Dedifferentiated amniotic fluid mesenchymal stem cell (primary cell): Measurements from ENCODE around the gene RUNDC3A.
A peak's percentile ranks its signal among the peaks of the same experiment; 100 is the strongest.
"Not testable (repeated sequence)": the region's sequence is repeated elsewhere in the genome, so short reads cannot be mapped to it uniquely, and the experiment has no call there.

Source experiments
- DNase-seq: peaks from one replicate; pipeline ENCODE4 v3.0.0-alpha.2; 2016; ENCODE audit errors: extremely low spot score

RUNDC3A gene

GRCh38 chr17:44318077-44318892 lies 9.9 kb downstream of the RUNDC3A start:
- DNase-seq = no peak

DNA sequence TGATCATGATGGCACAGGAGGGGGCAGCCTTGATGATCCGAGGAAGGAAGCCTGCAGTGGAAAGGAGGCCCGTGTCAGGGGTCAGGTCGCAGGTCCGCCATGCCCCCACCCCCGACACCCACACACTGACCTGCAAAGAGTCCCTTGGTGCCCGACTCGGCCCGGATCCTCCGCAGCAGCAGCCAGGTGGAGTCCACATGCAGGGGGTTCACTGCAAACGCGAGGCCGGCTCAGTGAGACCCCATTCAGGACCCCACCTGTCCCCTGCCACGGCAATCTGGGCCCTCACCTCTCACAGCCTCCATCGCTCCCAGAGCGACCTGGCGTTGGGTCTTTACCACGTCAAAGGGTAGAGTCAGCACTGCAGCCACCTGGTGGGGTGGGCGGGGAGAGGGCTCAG lies 11.7 kb downstream of the RUNDC3A start:
- DNase-seq = no peak

- no peak for DNase-seq
These were observed 13.1 kb downstream of the RUNDC3A start for GRCh38 chr17:44321246-44322120.

GRCh38 chr17:44322236-44322895 lies 14.0 kb downstream of the RUNDC3A start:
- DNase-seq = no peak

DNA sequence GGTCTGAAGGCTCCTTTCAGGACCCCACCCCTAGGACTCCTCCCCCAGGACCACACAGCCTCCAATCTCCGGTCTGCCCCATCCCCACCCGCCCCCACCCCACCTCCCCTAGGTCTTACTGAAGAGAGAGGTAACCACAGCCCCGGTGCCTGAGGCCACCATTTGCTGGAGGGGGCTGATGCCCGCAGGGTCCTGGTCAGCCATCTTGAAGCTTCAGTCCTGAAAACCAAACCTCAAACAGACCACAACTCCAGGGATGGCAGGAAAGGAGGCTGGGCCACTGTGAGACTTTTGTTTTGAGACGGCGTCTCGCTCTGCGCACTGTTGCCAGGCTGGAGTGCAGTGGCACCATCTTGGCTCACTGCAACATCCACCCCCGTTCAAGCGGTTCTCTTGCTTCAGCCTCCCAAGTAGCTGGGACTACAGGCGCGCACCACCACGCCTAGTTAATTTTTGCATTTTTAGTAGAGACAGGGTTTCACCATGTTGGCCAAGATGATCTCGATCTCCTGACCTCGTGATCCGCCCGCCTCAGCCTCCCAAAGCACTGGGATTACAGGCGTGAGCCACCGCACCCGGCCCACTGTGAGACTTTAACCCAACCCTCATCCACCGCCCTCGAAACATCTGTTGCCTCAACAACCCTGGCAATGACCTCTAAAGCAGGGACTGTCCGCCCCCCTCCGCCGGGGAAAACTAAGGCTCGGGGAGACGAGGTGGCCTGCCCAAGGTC lies 15.1 kb downstream of the RUNDC3A start:
- no peak for DNase-seq

DNA sequence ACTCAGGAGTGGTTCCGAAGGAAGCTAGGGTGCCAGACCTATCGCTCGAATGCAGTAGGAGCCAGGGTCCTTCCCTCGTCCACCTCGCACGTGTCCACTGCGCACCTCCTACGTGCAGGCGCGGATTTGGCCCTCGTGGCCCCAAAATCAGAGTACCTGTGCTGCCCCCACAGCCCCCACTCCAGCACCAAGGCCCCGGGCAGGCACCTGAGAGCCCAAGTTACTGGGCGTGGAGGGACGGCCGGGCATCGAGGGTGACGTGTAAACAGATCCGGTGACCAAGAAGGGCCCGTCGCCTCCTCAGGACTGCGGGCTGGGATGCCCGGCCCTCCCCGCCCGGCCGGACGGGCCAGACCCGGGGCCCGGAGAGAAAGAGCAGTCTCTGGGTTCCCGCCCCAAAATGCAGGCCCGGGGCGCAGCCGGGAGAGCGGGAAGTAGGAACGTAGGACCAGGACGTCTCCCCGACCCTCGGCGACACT lies 15.7 kb downstream of the RUNDC3A start:
- no peak for DNase-seq

DNA sequence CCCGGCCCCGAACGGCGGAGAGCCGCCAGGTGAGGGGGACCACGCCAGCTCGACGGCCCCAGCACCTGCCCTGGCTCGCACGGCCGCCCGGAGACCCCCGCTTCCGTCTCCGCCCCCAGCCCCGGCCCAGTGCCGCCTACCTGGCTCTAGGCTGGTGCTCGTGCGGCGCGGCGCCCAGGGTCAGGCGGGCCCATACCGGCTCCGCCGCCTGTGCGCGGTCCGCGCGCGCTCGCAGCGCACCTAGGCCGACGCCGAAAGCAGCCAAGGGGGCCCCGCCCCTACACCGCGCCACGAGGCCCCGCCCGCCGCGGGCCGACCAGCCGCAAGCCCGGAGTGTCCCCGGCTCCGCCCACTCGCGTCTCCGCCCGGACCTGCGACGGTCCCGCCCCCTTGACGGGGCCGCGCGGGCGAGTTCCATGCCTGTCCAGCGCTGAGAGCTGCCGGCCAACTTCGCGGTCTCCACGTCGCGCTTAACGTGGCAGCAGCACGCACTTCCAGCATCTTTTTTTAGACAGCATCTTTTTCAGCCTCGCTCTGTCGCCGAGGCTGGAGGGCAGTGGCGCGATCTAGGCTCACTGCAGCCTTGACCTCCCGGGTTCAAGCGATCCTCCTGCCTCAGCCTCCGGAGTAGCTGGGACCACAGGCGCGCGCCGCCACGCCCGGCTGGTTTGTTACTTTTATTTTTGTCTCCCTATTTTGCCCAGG lies 16.3 kb downstream of the RUNDC3A start, which contains the start of gene SLC25A39:
Gene SLC25A39, minus strand, starts transcription at position 253 of the 705 bp plus-strand sequence. CDS start 1,261 bp downstream, outside the sequence.
- DNase-seq = peak; percentile 89

- DNase-seq = peak; percentile 95
These were observed 18.6 kb downstream of the RUNDC3A start for GRCh38 chr17:44326861-44327444.

DNA sequence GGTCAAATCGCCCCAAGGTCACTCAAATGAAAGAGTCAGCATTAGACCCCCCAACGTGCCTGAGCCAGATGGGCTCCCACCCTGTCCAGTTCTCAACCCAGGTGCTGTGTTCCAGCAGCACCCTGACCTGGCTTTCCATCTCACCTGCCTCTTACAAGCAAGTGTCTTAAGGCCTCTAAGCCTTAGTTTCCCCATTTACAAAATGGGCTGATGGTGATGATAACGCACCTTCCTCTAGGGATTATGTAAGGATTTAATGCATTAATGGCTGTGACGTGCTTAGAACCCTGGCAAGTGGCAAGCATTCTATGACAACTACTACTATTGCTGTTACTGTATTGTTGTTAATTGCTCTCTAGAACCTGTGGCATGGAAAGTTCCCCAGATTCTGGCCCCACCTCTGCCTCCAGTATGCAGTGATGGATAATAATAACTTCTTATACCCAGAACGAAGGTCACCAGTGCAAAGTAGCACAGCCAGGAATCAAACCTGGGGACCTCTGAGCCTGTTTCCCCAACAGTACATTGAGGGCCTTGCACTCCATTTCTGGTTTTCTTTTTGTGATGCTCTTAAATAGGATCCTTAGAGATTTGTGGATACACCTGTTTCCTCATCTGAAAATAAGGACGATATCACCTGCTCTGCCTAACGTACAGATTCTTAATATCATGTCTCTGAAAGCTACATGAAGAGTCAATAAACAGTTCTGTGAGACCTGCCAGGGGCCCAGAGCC lies 19.5 kb downstream of the RUNDC3A start:
- no peak for DNase-seq

- DNase-seq = not testable (repeated sequence)
These were observed 21.1 kb downstream of the RUNDC3A start for GRCh38 chr17:44329516-44329915.

GRCh38 chr17:44330263-44330662 lies 21.9 kb downstream of the RUNDC3A start:
- DNase-seq = not testable (repeated sequence)

DNA sequence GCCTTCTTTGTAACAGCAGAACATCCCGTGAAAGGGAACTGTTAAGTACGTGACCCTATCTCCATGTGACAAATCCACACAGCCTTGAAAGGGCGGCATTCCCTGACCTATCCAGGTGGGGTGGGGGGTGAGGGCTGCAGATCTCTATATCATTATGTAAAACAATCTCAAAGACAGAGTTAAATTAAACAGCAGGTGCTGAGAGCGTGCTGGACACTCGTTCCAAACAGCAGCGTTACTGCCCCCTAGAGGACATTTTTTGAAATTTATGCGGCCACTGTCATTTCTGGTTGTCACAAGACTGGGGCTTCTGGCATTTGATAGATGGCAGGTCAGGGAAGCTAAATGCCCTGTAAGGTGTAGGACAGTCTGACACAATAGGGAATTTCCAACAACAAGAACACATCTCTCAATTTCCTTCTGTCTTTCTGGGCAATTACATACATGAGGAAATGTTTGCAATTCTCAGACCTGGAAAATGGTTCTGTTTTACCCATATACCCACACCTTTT lies 22.9 kb downstream of the RUNDC3A start:
- DNase-seq = peak; percentile 79

DNA sequence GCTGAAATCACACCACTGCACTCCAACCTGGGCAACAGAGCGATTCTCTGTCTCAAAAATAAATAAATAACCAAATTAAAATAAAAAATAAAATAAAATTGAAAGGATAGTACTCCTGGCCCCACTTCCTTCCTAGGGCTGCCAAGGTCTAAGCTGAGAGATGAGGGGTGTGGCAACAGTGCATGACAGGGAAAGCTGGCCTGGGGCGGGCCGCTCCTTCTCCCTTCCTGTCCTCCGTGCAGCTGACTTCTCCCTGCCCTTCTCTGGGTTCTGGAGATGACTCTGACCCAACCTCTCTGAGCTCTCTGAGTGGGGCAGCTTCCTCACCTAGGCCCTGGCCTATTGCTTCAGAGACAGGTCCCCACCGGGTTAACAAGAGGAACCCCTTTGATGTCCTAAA lies 25.0 kb downstream of the RUNDC3A start:
- no peak for DNase-seq

- DNase-seq = no peak
These were observed 25.9 kb downstream of the RUNDC3A start for GRCh38 chr17:44334315-44334714.

- DNase-seq = no peak
These were observed 26.3 kb downstream of the RUNDC3A start for GRCh38 chr17:44334727-44335126.

DNA sequence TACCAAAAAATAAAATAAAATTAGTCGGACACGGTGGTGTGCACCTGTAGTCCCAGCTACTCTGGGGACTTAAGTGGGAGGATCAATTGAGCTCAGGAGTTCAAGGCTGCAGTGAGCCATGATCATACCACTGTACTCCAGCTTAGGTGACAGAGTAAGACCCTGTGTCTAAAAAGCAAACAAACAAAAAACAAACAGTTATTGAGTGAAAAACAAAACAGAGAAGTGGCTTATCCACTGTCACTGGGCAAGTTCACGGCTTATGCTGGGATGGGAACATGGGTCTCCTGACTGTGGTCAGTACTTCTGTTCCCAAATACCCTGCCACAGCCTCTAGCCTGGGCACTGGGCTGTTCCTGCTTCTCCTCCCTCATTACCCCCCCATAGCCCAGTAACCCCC lies 27.2 kb downstream of the RUNDC3A start:
- no peak for DNase-seq

DNA sequence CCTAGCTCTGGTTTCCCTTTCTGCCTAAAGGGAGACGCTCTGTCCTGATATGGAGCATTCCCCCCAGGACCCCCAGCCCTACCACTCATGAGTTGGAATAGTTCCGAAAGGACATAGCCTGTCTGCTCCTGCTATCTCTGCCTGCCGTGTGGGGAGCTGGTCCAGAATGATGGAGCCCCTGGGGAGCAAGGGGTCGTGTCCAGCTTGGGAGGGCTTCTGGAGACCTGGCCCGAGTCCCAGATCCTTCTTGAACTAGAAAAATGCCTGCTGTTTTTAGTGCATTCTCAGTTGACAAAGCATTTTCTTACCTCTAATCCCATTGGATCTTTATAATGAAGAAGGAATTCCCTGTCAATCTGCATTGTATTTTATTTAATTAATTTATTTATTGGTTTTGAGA lies 27.6 kb downstream of the RUNDC3A start:
- DNase-seq = no peak

DNA sequence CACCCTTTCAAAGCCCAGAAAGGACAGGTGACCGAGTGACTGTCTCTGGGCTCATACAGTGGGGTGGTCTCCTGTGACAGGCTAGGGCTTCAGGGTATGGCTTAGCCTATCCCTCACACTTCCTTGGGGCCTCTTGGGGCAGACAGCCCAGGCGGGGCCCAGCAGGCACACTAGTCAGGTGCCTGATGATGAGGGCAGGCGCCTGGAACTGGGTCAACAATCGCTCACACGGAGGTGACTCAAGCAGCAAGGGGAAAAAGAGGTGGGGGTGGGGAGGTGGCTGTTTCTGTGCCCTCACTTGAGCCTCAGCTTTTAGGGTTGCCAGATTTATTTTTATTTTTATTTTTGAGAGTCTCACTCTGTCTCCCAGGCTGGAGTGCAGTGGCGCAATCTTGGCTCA lies 30.3 kb downstream of the RUNDC3A start:
- no peak for DNase-seq

- DNase-seq = not testable (repeated sequence)
These were observed 32.2 kb downstream of the RUNDC3A start for GRCh38 chr17:44340553-44340952.
